NCI-H82 treated with DMSO at 0.1 percent for 48 hours (cell line): ENCODE data around the gene LIX1L.

ENCODE experiments used
- DNase-seq: peaks from one replicate; lab custom pipeline; 2025; ENCODE audit not compliant: unreplicated experiment; lab: John Stamatoyannopoulos, UW

Gene LIX1L

DNA sequence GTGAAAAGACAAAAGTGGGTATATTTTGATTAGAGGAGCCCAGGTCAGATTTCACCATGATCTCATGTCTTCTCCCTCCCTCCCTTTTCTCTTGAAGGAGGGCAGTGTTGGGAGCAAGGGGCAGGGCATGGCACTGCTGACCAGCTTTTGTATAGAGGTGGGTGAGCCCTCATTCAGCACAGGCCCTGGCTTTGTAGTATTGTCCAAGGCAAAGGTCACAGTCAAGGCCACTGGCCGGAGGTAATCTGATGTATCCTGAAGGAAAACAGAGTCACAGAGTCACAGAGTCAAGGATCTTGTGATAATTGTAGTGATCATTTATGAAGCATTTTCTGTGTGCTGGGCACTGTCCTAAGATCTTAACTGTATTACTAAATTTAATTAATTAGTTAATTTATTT lies 59.8 kb downstream of the LIX1L start:
- no peak for DNase-seq

DNA sequence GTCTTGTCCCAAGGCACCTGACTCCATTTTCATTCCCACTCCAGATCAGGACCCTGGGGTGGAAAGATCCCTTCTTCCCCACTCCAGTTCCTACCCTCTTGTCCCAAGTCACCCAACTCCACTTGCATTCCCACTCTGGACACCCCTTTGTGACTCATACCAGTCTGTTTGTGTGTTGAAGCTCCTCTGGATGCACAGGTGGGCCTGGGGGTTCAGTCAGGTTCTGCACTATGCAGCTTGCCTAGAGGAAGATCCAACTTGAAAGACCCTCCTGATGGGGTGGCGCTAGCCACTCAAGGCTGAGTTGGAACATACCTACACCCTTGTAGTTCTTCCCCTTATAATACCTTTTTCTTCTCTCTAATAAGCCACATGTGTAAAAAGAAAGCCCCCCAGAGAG lies 62.3 kb downstream of the LIX1L start:
- no peak for DNase-seq

DNA sequence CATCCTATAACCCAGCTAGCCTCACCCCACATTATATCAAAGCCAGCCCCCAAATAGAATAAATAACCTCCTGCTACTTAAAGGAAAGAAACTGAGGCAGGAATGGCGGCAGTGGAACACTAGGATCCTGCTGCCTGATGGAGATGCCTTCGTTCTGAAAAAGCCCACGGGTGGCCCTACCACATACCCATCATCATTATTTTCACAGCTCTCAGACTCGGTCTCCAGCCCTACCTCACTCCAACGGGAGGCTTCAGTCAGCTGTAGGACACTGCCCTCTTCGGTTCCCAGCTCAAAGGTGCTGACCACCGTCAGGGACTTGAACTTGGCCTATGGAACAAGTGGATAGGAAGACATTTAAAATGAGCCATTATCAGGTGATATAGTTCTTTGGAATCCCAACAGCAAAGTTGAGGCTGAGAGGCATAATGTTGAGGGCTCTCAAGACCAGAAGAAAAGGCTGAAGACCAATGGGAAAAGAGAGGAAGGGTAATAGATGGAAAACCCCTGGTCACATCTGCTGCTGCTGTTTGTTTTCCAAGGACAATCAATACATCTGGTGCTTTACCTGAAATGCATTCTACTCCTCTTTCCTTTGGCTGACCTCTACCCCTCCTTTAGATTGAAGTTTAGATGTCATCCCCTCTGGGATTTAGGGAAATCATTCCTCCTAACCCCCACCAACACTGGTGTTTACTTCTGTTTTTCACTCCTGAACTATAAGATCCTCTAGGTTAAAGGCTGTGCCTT lies 64.3 kb downstream of the LIX1L start:
- no peak for DNase-seq

- DNase-seq: no peak
Measured at GRCh38 chr1:145892486-145893087, 65.2 kb downstream of the LIX1L start.

GRCh38 chr1:145891587-145892485 lies 66.0 kb downstream of the LIX1L start:
- peak; percentile 91 for DNase-seq

DNA sequence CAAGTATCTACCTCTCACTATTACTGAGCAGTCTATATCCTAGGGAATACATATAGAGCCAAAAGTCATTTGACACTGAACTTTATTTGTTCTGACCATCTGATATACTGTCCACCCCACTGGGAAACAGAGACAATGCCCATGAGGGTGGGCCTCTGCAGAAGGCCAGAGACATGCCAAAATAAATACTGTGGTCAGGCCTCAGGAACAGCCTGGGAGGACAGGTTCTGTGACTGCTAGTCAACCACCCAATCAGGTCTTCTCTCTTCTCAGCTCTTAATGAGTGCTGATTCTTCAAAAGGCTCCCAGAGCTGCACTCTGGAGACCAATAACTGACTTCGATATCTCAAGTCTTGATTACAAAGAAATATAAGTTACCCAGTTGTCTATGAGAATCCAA lies 66.7 kb downstream of the LIX1L start:
- DNase-seq: no peak

DNA sequence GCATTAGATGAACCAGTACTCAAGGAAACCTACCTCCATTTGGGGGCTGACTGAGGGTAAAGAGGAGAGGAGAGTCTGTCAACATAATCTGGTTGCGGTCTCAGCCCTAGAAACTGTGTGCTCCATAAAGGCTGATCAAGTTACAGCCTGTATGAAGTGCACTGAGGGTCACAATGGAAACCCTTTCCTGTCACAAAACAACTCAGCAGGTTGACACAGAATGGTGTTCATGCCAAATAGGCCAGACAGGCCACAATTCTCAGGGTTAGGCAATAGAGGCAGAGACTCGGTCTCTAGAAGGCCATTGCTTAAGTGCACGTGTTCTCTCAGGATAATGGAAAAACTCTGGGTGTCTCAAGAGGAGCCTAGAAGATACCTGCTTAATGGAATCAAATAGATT lies 68.1 kb downstream of the LIX1L start:
- DNase-seq: no peak

- DNase-seq: no peak
Measured at GRCh38 chr1:145887631-145888030, 70.2 kb downstream of the LIX1L start.

DNA sequence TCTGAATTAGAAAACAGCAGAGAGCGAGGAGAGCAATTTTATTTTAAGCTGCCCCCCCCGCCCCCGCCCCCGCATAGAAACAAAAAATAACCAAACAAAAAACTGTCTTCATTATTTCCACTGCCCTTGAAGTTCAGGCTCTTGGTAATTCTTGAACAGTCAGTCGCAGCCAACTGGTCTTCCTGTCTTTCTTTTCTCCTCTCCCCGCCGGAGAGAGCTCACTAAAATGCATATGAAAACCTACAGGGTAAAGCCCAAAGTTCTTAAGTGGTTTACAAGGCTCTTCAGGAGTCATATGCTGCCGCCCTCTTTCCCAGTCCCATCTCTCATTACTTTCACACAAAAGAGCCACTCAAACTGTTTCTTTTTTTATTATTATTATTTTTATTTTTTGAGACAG lies 71.0 kb downstream of the LIX1L start:
- no peak for DNase-seq

DNA sequence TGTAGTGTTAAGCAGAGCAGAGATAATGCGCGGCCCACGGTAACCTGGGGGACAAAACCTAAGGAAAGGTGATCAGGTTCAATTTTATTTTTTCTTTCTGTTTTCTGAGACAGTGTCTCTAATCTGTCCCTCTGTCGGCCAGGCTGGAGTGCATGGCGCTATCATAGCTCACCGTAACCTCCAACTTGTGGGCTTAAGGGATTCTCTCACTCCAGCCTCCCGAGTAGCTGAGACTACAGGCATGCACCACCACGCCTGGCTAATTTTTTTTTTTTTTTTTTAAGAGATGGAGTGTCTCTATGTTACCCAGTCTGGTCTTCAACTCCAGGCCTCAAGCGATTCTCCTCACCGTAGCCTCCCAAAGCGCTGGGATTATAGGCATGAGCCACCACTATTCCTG lies 71.4 kb downstream of the LIX1L start:
- no peak for DNase-seq

DNA sequence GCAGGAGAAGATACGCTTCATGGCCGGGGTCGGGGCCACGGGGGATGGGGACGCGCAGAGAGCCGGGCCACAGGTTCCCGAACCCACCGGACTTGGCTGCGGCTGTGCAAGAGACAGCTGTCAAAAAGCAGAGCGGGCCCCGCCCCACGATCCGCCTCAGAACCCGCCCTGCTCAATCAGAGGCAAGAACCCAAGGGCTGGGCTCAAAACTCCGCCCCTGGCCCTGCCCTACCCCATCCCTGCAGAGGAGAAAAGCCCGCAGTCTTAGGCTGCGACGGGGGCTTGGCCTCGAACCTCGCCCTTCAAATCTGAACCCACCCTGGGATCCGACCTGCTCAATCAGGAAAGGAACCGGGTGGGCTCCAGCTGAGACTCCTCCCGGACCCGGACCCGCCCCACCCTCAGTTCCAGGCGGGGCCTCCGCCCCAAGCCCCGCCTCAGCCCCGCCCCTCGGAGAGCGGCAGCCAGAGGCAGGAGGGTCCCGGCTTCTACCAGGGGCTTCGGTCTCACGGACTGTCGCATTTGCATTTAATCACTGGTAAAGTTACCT lies 72.0 kb downstream of the LIX1L start, which contains the start of gene ANKRD35:
TSS of gene ANKRD35 (minus strand) at position 129 of the 550 bp plus-strand sequence. CDS start at position 21, 108 bp downstream.
- DNase-seq: peak; percentile 71

- DNase-seq: no peak
Measured at GRCh38 chr1:145884675-145885074, 73.1 kb downstream of the LIX1L start.
